Measurements from ENCODE around the gene CLTA.
A peak's percentile ranks its signal among the peaks of the same experiment; 100 is the strongest.

Gene CLTA

GRCh38 chr9:36250079-36250478 is 59.4 kb downstream of the CLTA start:
- Histone ChIP-seq H3K4me3 (ENCODE audit: low read length) (no peak overlapping the region), H3K4me2 (ENCODE audit: low read length) (no peak overlapping the region), H3K79me2 (ENCODE audit: low read length) (no peaks in the 10 kb centered on the region), H3K9me3 (ENCODE audit: insufficient read depth, low read length) (no peaks in the 10 kb centered on the region), H3K27me3 (ENCODE audit: low read depth, low read length) (no peaks in the 10 kb centered on the region), H2AFZ (ENCODE audit: low read depth, low read length) (no peak overlapping the region), H3K27ac (ENCODE audit: low read length) (no peak overlapping the region), H3K4me1 (ENCODE audit: low read length) (peaks cover 20% of the 10 kb centered on the region), H3K9ac (ENCODE audit: low read length) (no peak overlapping the region), H4K20me1 (ENCODE audit: insufficient read depth, low read length) (peaks cover 23% of the 10 kb centered on the region), H3K36me3 (replicated peaks; ENCODE audit: low read depth, low read length) (peaks cover 12% of the 10 kb centered on the region)
- no peak for TF ChIP-seq CTCF (IDR thresholded peaks at IDR 0.05; ENCODE audit: low read depth, low read length)
- no peak for TF ChIP-seq EZH2phosphoT487 (IDR thresholded peaks at IDR 0.05; ENCODE audit: low read depth)

- H3K27ac ChIP-seq (ENCODE audit: low read length), result no peak overlapping the region
- no peak overlapping the region for H3K4me2 ChIP-seq (ENCODE audit: low read length)
- TF ChIP-seq EZH2phosphoT487 (IDR thresholded peaks at IDR 0.05; ENCODE audit: low read depth) (no peak), CTCF (IDR thresholded peaks at IDR 0.05; ENCODE audit: low read depth, low read length) (no peak)
- peaks cover 23% of the 10 kb centered on the region for H4K20me1 ChIP-seq (ENCODE audit: insufficient read depth, low read length)
- H3K36me3 ChIP-seq (replicated peaks; ENCODE audit: low read depth, low read length), result peaks cover 5% of the 10 kb centered on the region
- H3K9me3 ChIP-seq (ENCODE audit: insufficient read depth, low read length), result no peaks in the 10 kb centered on the region
- no peak overlapping the region for H3K9ac ChIP-seq (ENCODE audit: low read length)
- H3K79me2 ChIP-seq (ENCODE audit: low read length), result peaks cover 5% of the 10 kb centered on the region
- no peak overlapping the region for H2AFZ ChIP-seq (ENCODE audit: low read depth, low read length)
- no peaks in the 10 kb centered on the region for H3K27me3 ChIP-seq (ENCODE audit: low read depth, low read length)
- peaks cover 20% of the 10 kb centered on the region for H3K4me1 ChIP-seq (ENCODE audit: low read length)
- no peak overlapping the region for H3K4me3 ChIP-seq (ENCODE audit: low read length)
These were observed 60.7 kb downstream of the CLTA start for GRCh38 chr9:36251428-36251827.

GRCh38 chr9:36258208-36258995 is 67.7 kb downstream of the CLTA start, which contains the start of gene GNE:
GNE (minus strand) TSS chr9:36258448; CDS start chr9:36249355, 9,093 bp downstream.
- Histone ChIP-seq H2AFZ (ENCODE audit: low read depth, low read length) (peak within 1 kb of the TSS; percentile 65), H3K4me1 (ENCODE audit: low read length) (0 out of 2 replicates have a peak, but pooled peaks cover 2% of the 10 kb centered on the region), H4K20me1 (ENCODE audit: insufficient read depth, low read length) (no peaks in the 10 kb centered on the region), H3K36me3 (replicated peaks; ENCODE audit: low read depth, low read length) (peaks cover 5% of the 10 kb centered on the region), H3K9ac (ENCODE audit: low read length) (peak within 1 kb of the TSS; percentile 74), H3K9me3 (ENCODE audit: insufficient read depth, low read length) (no peaks in the 10 kb centered on the region), H3K4me3 (ENCODE audit: low read length) (peak within 1 kb of the TSS; percentile 85), H3K79me2 (ENCODE audit: low read length) (peaks cover 14% of the 10 kb centered on the region), H3K27ac (ENCODE audit: low read length) (peak within 1 kb of the TSS; percentile 57), H3K4me2 (ENCODE audit: low read length) (peak within 1 kb of the TSS; percentile 73), H3K27me3 (ENCODE audit: low read depth, low read length) (no peaks in the 10 kb centered on the region)
- TF ChIP-seq EZH2phosphoT487 (IDR thresholded peaks at IDR 0.05; ENCODE audit: low read depth) (no peak), CTCF (IDR thresholded peaks at IDR 0.05; ENCODE audit: low read depth, low read length) (no peak)

- Histone ChIP-seq H3K4me3 (ENCODE audit: low read length) (peak overlapping the region; percentile 85), H3K4me2 (ENCODE audit: low read length) (peak overlapping the region; percentile 73), H3K4me1 (ENCODE audit: low read length) (0 out of 2 replicates have a peak, but pooled peaks cover 2% of the 10 kb centered on the region), H3K9me3 (ENCODE audit: insufficient read depth, low read length) (no peaks in the 10 kb centered on the region), H3K27ac (ENCODE audit: low read length) (no peak overlapping the region), H3K36me3 (replicated peaks; ENCODE audit: low read depth, low read length) (peaks cover 5% of the 10 kb centered on the region), H3K79me2 (ENCODE audit: low read length) (peaks cover 14% of the 10 kb centered on the region), H3K9ac (ENCODE audit: low read length) (peak overlapping the region; percentile 74; the same call in 1 of the 2 replicates), H4K20me1 (ENCODE audit: insufficient read depth, low read length) (no peaks in the 10 kb centered on the region), H3K27me3 (ENCODE audit: low read depth, low read length) (no peaks in the 10 kb centered on the region), H2AFZ (ENCODE audit: low read depth, low read length) (peak overlapping the region; percentile 65; the same call in 1 of the 2 replicates)
- TF ChIP-seq EZH2phosphoT487 (IDR thresholded peaks at IDR 0.05; ENCODE audit: low read depth) (no peak), CTCF (IDR thresholded peaks at IDR 0.05; ENCODE audit: low read depth, low read length) (no peak)
These were observed 68.3 kb downstream of the CLTA start for GRCh38 chr9:36258996-36259533.
